HuH-7.5 (cell line): ENCODE results near the gene FSHR.

Experiments
- DNase-seq: peaks from one replicate; pipeline ENCODE4 v3.0.0; 2011; ENCODE audit warnings: low spot score

The FSHR gene

DNA sequence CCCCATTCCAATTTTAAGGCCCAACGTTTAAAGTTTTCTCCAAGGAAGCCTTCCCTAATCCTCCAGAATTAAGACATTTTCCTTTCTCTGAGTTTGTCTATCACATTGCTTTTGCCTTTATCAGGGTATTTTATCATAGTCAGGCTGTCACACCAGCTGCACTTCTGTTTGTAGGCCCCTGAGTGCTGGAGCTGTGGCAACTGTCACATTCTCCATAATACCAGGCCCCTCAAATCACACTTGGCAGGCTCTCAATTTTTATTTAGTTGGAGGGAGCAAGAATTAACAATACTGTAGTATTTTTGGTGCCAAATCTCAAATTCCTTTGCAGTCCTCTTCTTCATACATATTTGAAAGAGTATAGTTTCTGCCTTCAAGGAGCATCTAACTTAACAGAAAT, 122.2 kb downstream of the FSHR start:
- DNase-seq, result no peak

DNA sequence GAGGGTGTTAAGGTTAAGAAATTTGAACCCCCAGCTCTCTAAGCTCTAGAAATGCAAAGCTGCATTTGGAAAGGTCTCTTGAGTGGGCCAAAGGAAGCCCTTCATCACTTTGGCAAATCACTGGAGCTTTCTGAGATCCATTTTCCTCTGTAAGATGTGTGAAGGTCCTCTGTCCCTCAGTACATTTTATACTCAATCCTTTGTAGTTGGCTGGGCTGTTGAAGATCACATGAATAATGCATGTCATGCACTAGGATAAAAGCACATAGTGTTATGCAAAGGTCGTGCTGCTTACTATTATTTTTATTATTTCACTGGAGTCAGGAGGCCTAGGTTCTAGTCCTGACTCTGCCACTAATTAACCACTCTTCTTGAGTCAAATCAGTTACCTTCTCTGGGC, 124.9 kb downstream of the FSHR start:
- no peak for DNase-seq

DNA sequence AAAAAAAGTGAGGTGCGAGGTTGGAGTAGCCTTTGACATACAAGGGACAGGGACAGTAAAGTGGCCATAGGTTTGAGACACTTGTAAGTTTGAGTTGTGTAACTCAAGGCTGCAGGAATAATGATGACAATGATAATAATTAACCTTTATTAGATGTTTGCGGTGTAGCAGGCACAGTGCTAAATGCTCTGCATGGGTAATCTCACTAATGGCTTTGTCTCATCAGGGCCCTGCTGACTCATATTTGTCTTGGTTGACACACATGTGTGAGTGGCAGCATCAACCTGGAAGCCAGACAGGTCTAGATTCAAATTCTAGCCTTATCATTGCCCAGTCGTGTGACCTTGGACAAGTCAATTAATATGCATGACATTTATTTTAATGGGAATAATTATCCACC, 126.2 kb downstream of the FSHR start:
- DNase-seq, result no peak

DNA sequence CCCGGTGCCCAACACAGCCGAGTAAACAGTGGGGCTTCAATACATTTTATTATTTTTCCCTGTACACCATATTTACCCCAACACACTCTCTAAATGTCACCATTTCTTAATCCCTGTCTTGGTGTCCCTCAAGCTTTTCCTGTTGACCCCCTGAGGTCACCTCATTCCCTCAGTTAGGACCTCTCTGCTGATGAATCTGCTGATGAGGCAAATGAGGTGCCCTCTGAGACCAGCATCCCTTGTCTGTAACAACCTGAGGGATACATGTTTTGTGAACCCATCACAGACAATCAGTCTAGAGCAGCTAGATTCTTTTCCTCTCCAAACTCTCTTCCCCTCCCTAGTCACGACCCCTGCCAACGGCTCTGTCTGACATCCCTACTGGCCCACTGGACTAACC, 127.6 kb downstream of the FSHR start:
- no peak for DNase-seq

DNA sequence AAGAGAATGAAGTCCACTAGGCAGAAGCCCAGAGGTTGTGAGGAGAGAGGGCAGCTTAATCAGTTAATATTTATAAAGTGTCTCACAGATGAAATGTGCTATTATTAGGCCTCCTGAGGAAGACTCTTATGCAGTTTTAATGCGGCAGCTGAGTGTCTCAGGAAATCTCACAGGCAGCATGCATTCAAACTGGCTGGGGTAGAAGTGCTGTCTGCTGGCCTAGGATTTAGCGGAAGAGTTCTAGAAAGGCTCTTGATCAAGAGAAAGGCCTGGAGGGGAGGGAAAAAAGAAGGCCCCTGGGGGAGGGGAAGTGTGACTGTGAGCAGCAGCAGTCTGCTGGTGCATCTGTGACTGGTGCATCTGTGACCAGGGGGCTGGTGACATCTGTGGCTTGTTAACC, 133.0 kb downstream of the FSHR start:
- no peak for DNase-seq

DNA sequence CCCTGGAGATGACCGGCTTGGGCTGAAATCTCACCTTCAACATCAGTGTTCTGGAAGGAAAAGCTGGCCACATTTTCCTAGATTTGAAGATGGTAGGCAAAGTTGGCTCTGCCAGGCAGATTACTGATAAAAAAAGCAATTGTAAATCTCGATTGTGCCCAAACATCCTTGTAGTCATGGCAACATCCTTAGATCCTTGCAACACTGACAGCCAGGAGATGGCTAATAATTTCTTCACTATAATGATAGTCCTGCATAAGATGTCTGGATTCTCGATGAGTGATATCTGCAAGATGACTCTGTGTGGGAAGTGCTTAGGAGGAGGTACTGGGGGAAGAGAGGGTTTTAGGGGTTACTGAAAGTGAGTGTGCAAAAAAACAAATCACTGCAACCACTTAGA, 149.1 kb downstream of the FSHR start:
- no peak for DNase-seq

DNA sequence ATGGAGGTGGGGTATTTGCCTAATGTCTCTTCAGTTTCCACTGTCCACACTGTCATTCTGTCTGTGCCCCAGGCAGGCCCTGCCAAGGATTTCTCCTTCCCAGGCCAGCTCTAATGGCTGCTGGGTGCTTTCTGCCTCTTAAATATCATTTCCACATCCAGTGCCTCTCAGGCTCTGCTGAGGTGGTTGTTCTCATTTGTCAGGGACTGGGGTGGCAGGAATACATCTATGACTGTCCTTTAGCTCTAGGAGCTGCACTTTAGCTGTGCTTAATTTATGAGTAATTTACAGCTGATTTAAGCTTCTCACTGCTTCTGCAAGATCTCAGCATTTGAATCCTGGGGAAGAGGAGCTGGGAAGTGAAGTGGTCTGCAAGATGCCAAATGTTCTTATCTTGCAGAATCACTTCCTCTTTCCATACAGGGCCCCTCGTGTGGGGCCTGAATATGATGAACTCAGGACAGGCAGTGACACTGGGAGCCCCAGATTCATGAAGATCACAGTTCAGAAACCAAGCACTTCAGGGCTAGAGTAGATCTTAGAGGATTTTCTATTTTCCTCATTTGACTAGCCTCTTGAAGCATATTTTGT, 150.2 kb downstream of the FSHR start:
- no peak for DNase-seq

DNA sequence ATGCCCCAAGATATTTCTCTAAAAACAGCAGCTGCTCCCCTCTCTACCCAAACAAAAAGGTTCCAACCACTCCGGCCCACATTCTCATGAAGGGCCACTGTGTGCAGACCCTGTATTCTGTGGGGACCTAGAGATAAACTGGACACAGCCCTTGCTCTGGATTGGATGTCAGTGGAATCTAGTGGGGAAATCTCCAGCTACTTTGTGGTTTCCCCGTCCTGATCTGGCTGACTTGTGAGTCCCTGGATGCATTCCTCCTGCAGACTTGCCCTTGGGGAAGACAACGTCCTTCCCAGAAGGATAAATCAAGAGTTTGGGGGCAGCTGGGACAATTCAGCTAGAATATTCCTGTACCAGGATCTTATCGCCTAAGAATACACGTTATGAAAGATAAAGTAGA, 151.1 kb downstream of the FSHR start:
- no peak for DNase-seq

DNA sequence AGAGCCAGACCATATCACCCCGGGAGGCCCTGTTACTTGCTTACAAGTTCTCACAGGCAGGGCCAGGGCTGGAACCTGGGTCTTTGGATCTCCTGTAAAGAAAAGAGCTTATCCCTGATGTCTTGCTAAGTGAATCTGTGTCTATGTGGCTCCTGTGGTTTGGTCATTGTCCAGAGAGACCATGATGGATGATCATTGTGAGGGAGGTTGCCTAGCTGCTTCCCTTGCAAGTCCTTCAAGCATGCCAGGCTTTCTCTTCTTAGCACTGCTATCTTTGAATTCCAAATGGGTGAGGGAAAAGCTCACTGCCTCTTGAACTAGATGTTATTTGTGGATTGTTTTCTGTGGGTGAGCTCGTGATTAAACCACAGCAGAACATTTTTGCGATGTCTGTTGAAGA, 151.6 kb downstream of the FSHR start:
- no peak for DNase-seq

DNA sequence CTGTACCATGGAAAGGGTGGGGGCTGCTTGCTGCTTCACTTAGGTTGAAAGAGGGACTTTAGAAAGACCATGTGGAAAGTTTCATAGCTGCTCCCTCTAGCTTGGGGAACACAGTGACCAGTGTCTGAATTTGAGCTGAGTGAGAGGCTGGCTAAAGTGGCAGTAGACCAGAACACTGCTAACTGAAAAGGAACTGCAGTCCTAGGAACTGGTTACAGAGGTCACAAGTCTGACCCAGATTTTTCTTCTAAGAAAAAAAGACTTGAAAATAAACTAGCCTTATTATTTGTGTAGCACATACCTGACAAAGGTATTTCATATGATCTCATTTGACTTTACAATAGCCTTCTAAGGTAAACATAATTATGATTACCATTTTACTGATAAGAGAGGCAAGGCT, 153.6 kb downstream of the FSHR start:
- DNase-seq, result no peak

DNA sequence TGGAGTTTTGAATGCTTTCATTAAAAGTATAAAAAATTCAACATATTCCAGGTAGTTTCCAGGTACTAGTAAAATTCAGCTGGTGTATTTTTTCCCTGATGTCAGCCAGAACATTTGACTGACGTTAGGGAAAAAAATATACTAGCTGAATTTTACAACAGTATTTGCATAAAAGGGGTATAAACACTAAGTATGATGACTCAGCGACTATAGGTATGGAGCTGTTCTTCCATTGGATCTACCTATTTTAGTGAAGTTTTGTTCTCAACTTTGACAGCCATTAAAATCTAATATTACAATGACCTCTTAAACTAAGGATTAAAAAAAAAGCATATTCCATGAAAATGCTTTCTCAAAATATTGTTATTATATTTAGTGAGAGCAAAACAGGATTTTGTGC, 155.9 kb downstream of the FSHR start:
- DNase-seq, result no peak

DNA sequence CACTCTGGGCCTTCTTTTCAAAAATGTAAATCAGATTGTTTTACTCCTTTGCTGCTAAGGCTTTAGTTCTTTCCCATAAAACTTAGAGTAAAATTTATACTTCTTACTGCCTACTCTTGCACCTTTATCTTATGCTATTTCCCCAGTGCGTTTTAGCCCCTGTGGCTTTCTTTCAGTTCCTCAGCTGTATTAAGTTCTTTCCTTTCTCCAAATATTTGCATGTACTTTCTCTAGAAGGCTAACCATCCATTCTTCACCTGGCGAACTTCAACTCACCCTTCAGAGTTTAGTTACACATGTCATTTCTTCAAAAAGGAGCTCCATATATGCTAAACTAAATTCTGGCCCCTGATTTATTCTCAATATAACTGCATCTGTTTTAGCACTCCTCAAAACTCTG, 160.7 kb downstream of the FSHR start:
- no peak for DNase-seq

DNA sequence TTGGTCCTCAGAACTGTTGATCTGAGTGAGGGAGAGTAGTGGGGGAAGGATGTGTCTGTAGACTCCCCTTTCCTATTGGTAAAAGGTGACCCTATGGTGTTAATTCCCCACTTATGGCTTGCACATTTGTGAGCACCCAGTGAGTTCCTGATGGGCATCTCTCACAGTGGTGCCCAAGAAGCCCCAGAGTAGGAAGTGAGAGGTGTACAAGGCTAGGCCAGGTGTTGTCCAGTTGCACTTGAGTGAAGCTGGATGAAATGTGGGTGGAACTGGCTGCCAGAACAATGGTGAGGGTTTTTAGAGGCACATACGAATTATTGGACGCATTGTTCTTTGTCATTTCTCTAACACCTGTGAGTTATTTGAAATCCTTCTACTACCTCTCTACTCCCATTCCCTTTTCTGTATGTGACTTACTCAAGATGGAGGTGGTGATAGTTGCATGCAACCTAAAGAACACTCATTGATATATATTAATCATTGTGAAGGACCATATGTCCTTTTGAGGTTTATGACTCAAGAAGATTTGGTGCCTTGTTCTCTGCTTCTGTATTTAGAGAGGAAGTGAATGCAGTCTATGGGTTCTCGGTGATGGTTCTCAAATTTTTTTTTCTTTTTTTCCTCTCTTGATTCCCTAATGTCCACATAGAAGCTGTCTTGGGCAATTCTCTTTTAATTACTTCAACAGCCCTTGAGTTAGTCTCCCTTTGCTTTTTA, 162.7 kb downstream of the FSHR start:
- no peak for DNase-seq

DNA sequence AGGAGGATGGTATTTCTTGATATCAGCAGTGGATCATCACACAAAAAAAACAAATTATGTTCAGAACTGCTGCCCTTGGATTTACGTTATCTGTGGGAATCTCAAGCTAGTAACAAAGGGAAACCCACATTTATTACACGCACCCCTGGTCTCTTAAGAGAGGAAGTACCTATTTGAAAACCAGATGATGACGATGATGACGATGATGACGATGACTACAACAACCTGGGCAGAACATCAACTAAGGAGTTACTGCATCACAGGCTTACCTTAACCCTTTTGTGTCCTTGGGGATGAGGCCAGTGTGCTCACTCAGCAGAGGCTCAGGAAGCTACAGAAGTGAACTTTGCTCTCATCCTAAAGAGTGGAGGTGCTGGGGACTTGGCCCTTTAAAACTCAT, 169.4 kb downstream of the FSHR start:
- DNase-seq, result no peak

DNA sequence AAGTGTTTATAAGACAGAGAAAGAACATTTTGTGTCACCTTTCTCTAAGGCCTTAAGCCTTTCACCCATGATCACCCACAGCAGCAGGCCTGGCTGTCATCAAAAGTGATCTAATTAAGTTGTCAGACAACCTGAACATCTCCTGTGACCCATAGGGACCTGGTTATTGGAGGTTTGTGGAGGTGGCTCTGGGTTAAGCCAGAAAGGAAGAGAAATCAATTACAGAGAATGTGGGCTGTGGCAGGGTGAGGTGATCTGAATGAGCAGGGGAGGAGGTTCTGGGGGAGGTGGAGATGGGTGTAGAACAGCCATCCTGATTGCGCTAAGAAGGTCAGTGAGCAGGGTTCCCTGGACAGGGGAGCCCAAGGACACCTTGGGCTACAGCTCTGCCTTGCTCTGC, 170.8 kb downstream of the FSHR start:
- no peak for DNase-seq

DNA sequence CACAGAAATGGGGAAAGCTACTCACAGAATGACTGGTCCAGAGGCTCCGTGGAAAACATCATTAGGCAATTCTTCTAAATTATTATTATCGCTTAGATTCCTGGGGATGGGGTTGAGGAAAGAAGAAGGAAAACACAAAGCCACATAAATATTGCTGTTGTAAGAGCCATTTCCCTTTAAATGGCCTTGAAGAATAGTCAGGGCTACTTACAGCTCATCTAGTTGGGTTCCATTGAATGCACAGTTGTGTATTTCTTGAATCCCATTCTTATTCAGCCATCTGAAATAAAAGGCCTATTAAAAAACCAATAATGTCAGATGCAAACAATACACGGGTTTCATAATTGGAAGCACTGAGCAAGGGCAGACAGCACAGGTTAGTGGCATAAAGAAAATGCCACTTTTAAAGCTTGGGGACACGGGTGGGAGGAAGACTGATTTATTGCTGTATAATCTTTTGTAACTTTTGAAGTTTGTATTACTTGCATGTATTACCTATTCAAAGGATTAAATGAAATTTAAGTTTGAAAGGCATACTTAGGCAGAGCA, 171.4 kb downstream of the FSHR start:
- DNase-seq, result no peak

DNA sequence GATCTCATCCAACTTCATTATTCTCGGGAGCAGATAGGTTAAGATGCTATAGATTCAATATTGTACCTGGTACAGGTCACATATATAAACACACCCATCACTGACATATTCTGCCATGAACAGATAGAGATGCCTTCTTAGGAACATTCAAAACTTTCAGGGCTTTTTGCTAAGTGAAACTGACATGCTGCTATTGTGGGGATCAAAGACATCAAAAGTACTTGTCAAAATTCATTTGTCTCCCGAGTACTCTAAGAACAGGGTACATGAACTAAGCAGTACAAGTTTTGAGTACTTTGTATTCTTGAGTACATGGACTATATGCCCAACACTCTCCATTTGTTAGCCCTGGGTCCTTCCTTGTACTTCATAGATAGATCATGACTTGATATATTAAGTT, 173.5 kb downstream of the FSHR start:
- no peak for DNase-seq

DNA sequence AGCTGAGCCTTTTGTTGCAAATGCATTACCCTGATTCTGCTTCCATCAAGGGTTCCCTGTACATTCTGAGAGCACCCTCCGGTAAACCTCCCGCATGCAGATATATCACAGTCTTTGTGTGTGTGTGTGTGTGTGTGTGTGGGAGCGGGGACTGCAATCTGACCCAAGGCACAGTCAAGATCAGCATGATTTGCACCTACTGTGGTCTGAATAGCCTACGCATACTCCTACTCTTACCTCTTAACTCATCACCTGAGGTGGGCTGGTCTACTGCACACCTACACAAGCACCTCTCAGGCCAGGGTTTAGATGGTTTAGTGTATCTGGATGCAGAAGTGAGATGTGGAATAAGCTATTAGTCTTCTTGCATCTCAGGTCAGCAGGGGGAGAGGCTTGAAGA, 174.6 kb downstream of the FSHR start:
- DNase-seq, result no peak

DNA sequence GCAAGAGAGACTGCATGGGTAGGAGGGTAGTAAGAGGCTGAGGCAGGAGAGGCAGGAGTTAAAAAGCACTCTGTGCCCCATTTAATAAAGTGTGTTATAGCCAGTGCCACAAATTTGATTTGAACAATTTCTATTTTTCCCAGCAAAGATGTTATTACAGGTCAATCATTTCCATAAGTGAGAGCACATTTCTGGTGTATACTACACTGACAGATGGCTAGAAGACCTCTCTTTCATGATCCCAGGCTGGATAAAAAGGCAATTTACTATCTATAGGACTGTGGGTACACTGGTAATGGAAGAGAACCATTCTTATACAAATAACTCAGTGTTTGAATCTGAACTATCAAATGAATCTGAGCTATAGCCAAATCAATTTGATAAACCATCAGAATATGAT, 176.2 kb downstream of the FSHR start:
- DNase-seq, result no peak

DNA sequence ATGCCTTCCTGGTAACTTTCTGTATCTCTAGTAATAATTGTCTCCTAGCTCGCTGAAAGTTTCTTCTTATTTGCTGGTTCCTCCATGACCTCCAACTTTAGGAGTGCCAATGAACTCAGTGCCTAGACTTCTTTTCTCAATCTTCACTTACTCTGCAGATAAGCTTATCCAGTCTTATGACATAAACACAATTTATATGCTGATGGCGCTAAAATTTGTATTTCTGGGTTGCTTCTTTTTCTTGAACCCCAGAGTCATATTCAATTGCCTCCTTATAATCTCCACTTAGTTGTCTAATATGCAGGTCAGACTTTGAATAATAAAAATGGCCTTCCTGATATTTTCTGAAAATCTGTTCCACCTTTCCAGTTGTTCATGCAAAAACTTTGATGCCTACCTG, 182.5 kb downstream of the FSHR start:
- no peak for DNase-seq

DNA sequence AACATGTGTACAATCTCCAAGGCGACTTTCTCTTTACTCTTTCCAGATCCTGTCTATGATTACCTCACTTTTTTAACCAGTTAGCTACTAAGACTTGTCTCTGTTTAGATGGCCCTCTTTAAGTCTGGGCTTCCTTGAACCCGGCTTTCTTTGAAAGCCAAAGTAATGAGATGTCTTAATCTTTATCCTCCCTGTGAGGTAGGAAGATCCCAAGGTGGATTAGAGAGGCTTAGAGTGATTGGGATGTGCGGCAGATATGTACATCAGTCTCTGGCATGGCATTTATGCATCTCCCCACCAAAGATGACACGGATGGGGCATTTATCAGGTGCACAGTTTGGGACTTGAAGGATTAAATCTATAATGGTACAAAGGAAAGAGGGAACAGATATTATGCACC, 186.3 kb downstream of the FSHR start:
- no peak for DNase-seq

DNA sequence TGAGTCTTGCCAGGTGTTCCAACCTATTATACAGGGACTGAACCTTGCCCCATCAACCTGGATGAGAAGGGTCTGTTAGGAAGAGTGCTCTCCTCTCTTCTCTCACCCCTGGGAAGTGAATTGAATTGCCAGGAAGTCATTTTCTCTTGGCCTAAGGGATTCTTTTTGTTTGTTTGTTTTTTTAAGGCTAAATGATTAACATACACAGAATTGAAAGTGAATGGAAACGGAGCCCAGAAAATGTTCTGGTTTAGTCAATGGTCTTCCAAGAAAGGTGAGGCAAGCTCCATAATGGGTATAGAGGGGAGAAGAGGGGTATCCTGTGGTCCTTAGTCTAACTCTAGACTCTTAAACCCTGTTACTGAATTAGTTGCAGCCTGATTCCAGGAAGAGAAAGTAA, 189.1 kb downstream of the FSHR start:
- no peak for DNase-seq

DNA sequence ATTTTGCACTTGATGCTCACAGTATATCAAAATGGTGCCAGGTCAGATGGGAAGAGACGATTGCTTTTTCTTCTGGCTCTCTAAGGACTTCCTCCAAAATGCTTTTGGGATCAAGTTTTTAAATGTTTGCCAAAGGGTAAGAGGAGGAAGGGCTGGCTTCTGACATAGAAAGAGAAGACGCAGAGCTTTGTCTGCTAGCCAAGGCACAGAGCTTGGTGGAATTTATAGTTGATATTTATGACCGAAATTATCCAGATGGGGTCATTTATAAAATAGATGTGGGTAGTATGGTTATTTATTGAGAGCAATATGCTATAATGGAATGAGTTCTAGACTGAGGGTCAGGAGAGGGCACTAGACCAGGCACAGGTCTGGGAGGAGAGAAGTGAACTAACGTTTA, 193.3 kb downstream of the FSHR start:
- DNase-seq, result no peak

DNA sequence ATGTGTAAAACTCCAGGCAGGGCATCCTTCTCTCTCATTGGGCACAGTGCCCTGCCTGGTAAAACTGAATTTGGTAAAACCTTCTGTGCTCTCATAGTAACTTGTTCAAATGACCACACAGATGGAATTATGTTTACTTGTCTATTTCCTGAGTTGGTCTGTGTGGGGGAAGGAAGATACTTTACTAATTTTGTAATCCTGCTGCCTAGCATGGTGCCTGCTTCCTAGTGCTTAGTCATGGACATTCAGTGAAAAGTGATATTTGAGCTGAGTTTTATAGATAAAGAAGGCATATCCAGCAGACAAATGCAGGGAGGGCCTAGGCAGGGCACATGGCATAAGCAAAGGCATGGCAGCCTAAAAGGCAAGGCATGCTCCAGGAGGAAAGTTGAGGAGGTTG, 199.4 kb downstream of the FSHR start:
- no peak for DNase-seq
